ENCODE measurements around the gene GNS.

GNS gene

DNA sequence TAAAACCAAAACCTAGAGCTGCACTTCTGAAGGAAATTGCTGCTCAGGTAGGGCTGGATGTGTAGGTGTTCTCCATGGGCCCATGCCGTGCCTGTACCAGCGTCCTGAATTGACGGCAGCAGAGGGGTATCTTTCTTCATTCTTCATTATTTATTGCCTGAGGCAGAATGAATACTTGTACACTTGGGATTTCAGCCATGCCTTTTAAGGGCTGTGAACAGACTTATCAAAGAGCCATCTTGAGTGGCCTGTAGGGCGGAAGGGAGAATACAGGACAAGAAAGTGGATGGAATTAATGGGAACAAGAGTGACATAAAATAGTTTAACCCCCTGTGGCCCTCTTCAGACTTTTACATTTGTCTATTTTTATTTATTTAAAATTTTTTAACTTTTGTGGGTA lies 87.5 kb downstream of the GNS start:
- DNase-seq: no peak

DNA sequence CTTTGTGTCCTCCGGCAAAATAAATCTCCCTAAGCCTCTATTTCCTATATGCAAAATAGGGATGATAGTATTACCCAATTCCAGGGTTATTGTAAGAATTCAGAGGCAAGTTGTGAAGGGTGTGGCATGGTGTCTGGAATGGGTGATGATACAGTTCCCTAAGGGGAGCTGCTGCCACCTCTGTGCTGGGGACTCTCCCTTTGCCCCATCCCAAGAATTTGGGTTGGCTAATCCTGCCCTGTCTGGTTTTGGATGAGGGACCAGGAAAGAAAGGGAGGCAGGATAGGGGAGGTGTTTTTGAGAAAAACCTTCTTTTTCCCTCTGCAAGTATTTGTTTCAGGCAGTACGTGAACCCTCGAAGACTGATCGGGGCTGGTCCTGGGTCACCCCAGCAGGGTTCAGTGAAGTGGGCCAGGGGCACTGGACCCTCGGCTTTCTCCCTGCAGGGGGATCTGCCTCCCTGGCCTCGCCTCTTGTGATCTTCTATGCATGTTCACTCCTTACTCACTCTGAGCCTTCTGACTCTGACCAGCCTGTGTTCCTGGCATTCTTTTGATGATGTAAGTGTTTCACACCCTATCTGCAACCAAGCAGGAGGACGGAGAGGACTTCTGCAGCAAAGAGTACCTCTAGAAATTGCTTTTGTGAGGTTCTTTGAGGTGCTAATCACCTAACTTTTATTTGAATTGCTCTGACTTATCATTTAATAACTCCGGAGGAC lies 88.1 kb downstream of the GNS start:
- peak; percentile 22 for DNase-seq

DNA sequence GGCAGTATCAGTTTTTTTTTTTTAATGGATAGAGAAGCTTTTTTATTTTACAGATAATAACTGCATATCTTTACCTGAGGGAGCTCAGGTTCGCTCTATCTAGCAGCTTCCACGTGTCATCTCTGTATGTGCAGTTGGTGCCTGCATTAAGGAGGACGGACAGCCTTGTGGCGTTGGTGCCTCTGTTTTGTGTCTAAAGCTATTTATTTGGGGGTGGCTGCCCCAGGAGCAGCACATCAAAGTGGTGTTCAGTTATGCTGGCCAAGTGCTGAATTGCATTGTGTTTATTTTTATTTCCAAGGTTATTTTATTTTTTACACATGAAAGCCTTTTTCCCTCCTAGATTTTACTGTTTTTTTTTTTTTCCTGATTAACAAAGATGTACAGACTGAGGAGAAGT lies 89.2 kb downstream of the GNS start:
- peak; percentile 39 for DNase-seq

DNA sequence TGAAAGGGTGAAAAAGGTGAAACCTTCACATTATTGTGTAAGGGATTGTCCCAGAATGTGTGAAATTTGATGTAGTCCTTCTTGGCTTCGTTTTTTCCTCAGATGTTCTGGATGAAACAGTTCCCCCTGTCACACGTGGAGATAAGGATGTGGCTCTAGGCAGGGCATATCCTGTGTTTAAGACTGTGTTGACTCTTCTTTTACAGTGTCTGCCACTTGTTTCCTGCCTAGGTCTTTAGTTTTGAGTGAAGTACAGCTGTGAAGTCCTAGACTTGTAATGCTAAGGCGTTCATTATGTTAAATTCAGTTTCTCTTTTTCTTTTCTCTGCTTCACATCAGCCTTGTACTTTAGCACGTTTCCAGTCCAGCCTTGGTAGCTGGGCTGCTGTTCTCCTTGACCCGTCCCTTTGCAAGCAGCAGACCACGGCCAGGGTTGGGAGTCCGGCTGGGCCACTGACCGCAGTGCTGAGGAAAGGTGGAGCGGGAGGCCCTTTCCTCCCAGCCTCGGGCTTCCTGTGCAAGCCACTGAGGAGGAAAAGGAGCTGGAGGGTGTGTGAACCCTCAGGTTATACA lies 89.8 kb downstream of the GNS start:
- peak; percentile 62 for DNase-seq

DNA sequence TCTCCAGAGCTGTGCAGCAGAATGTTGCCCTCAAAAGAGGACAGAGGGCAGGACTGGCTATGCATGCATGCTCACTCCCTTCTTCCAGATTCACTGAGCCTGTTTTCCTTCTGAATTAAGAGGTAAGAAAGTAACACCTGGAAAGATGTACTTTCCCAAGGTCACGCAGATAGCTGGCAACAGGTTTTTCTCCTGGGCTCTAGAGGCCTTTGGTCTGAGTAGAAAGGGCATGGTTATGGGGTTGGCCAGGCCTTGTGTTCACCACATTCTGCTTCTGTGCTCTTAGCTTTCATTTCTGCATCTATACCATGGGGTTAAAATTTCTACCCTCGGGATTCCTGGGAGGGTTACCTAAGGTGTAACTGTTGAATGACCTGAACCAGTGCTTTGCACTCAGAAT lies 91.4 kb downstream of the GNS start:
- DNase-seq: no peak

DNA sequence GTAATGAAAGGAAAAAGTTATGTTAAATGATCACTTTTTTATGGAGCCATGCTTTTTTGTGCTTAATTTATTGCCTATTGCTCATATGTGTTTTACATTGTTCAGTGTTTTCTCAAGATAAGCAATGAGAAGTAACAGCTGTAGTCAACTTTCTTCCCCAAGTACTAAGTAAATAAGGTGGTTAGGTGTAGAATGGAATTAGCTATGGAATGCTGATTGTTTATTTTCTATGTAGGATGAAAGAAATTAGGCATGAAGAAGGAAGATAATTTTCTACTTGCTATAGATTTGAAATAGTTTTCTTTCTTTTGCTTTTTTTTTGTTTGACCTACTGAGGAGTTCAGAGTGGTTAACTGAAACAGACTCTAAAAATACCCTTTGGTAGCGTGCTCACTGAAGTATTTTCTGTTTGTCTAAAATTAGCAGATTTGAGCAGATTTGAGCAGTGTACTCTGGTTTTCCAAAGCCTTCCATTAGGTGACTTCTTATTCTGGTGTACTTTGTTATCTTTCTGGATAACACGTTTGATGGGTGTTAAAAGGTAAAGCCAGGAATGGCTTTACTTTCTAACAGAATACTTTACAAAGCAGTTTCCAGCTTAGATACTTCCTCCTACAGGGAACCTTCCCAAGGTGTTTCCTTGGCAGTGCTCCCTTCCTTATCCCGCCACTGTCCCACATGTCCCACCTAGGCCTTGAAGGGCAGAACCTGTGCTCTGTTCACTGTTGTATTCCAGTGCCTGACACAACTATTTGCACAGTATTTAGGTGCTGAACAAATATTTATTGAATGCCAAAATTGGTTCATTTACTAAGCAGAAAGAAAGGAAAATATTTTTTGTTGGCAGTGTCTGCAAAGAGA lies 92.9 kb downstream of the GNS start:
- no peak for DNase-seq

DNA sequence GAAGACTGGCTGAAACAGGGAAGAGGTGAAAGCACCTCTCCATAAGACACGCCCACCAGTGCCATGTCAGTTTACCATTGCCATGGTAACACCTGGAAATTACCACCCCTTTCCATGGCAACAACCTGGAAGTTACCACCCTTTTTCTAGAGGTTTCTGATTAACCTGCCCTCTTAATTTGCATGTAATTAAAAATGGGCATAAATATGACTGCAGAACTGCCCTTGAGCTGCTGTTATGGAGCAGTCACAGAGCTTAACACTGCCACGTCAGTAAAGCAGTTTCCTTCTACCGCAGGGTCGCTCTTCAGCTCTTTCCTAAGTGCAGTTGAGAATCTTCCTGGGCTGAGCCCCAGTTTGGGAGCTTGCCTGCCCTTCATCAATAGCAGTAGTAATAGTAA lies 93.7 kb downstream of the GNS start:
- peak; percentile 24 for DNase-seq

All from hematopoietic multipotent progenitor cell treated with erythropoietin and hydrocortisone succinate and interleukin-3 and kit ligand, for 6 days (in vitro differentiated cells).